PFSK-1 (cell line): ENCODE results near the gene MAGEA8.

Experiments
- FOXP2 ChIP-seq: optimal IDR thresholded peaks from 2 replicates; pipeline ENCODE3; 2011; ENCODE audit warnings: borderline replicate concordance, control low read depth, inconsistent platforms; ENCODE audit not compliant: insufficient read depth; ENCODE audit errors: extremely low read length, extremely low read depth
- POLR2AphosphoS5 ChIP-seq: IDR thresholded peaks from 2 replicates; pipeline ENCODE4 v1.6.1; 2012; ENCODE audit warnings: low read depth, mild to moderate bottlenecking, control low read depth, low read length, moderate library complexity
- SIN3A ChIP-seq: IDR thresholded peaks from 2 replicates; pipeline ENCODE4 v1.6.1; 2012; ENCODE audit warnings: mild to moderate bottlenecking, low read length, moderate library complexity, borderline replicate concordance; ENCODE audit not compliant: insufficient read depth
- TF ChIP-seq, protein P1 (sequence below), 2 experiments: IDR thresholded peaks; 2 replicates each; pipeline versions ENCODE4 v1.6.1 to v1.8.0; 2011 to 2012; ENCODE audit warnings: low read depth in 2 of 2, low read length in 2 of 2, control low read depth in 1 of 2, inconsistent platforms in 1 of 2, mild to moderate bottlenecking in 1 of 2, moderate library complexity in 1 of 2; ENCODE audit not compliant: insufficient read depth in 1 of 2

- no peak for TF ChIP-seq SIN3A
- TF ChIP-seq FOXP2 = no peak
- no peak for TF ChIP-seq POLR2AphosphoS5
- TF ChIP-seq, protein P1, sequence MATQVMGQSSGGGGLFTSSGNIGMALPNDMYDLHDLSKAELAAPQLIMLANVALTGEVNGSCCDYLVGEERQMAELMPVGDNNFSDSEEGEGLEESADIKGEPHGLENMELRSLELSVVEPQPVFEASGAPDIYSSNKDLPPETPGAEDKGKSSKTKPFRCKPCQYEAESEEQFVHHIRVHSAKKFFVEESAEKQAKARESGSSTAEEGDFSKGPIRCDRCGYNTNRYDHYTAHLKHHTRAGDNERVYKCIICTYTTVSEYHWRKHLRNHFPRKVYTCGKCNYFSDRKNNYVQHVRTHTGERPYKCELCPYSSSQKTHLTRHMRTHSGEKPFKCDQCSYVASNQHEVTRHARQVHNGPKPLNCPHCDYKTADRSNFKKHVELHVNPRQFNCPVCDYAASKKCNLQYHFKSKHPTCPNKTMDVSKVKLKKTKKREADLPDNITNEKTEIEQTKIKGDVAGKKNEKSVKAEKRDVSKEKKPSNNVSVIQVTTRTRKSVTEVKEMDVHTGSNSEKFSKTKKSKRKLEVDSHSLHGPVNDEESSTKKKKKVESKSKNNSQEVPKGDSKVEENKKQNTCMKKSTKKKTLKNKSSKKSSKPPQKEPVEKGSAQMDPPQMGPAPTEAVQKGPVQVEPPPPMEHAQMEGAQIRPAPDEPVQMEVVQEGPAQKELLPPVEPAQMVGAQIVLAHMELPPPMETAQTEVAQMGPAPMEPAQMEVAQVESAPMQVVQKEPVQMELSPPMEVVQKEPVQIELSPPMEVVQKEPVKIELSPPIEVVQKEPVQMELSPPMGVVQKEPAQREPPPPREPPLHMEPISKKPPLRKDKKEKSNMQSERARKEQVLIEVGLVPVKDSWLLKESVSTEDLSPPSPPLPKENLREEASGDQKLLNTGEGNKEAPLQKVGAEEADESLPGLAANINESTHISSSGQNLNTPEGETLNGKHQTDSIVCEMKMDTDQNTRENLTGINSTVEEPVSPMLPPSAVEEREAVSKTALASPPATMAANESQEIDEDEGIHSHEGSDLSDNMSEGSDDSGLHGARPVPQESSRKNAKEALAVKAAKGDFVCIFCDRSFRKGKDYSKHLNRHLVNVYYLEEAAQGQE (IDR thresholded peaks at IDR 0.05; ENCODE audit: insufficient read depth in 1 of 2, low read depth in 2 of 2, low read length in 2 of 2) = no peak
These were observed 31.2 kb upstream of the MAGEA8 start for GRCh38 chrX:149849787-149850186.
